Left lung (tissue), 10 donors: Measurements from ENCODE around the gene MRPL40. TPM values are rescaled to one million over a fixed set of nuclear protein-coding genes. Genes with fewer than 3 reads are reported as not detected.

Source experiments
- ATAC-seq: fragments of 200-7000 bp; cut with Tn5 transposase; one replicate; pipeline ENCODE4 v1.9.1; 2020; ENCODE audit warnings: moderate library complexity
- DNase-seq, 4 donors: peaks; one replicate each; pipeline ENCODE4 v3.0.0-alpha.2; 2013 to 2020
- H3K27ac ChIP-seq, 2 donors: fragments of 200-600 bp; sonication (generic) in 1 of 2; one replicate each; pipeline versions ENCODE4 v1.5.0 to v1.8.0; 2020 to 2021
- H3K27me3 ChIP-seq, 2 donors: fragments of 200-600 bp; sonication (generic) in 1 of 2; one replicate each; pipeline versions ENCODE4 v1.5.0 to v1.8.0; 2020 to 2021
- H3K36me3 ChIP-seq, 2 donors: fragments of 200-600 bp; sonication (generic) in 1 of 2; one replicate each; pipeline versions ENCODE4 v1.5.0 to v1.8.0; 2020 to 2021
- H3K4me1 ChIP-seq, 2 donors: fragments of 200-600 bp; one replicate each; pipeline ENCODE4 v1.8.0; 2021
- H3K4me3 ChIP-seq, 2 donors: fragments of 200-600 bp; sonication (generic) in 1 of 2; one replicate each; pipeline versions ENCODE4 v1.5.0 to v1.8.0; 2020 to 2021; ENCODE audit warnings: mild to moderate bottlenecking in 1 of 2
- H3K9me3 ChIP-seq, 2 donors: fragments of 200-600 bp; sonication (generic) in 1 of 2; one replicate each; pipeline versions ENCODE4 v1.5.0 to v1.8.0; 2020 to 2021
- intact Hi-C, 2 donors: fragments of 100-400 bp; cut with DNase I; formaldehyde crosslinking; loops; one replicate each; pipeline versions ENCODE4 v1.11.2 to v1.14.2; 2022
- polyA plus RNA-seq, 6 donors: library from polyadenylated mRNA; unstranded; fragments of 120-200 nt; gene quantifications; one replicate each; pipeline ENCODE4 v1.2.1, GENCODE V29; 2013; ENCODE audit not compliant: insufficient read length in 6 of 6
- total RNA-seq, 2 donors: library from RNA; stranded (reverse); fragmentation: NEBNext Ultra II Directional; extraction: Animal tissue kit (Norgen Biotek cat#: 25700); gene quantifications; one replicate each; pipeline ENCODE4 v1.2.1, GENCODE V29; 2021
- TF ChIP-seq, protein P1 (sequence below), 2 donors: fragments of 200-600 bp; sonication (generic) in 1 of 2; IDR thresholded peaks; one replicate each; pipeline versions ENCODE4 v1.5.0 to v1.8.0; 2021; ENCODE audit warnings: antibody characterized with exemption in 2 of 2
- donor health status: DM: no; HTN: yes; CAD: no.
- donor health status: DM: no; HTN: no; CAD: no.

The MRPL40 gene
- total and polyA plus RNA-seq, 8 donors = 21.9 to 42.6 (median 38.5) TPM

- peaks cover 0 to 46% of the 10 kb centered on the region in 2 donors for H3K36me3 ChIP-seq
- peaks cover 7 to 35% of the 10 kb centered on the region in 2 donors for H3K4me1 ChIP-seq
- no peak for DNase-seq
- H3K9me3 ChIP-seq = no peaks in the 10 kb centered on the region
- TF ChIP-seq, protein P1, sequence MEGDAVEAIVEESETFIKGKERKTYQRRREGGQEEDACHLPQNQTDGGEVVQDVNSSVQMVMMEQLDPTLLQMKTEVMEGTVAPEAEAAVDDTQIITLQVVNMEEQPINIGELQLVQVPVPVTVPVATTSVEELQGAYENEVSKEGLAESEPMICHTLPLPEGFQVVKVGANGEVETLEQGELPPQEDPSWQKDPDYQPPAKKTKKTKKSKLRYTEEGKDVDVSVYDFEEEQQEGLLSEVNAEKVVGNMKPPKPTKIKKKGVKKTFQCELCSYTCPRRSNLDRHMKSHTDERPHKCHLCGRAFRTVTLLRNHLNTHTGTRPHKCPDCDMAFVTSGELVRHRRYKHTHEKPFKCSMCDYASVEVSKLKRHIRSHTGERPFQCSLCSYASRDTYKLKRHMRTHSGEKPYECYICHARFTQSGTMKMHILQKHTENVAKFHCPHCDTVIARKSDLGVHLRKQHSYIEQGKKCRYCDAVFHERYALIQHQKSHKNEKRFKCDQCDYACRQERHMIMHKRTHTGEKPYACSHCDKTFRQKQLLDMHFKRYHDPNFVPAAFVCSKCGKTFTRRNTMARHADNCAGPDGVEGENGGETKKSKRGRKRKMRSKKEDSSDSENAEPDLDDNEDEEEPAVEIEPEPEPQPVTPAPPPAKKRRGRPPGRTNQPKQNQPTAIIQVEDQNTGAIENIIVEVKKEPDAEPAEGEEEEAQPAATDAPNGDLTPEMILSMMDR (IDR thresholded peaks at IDR 0.05) = no peak
- ATAC-seq = peak; percentile 22
- H3K27me3 ChIP-seq = no peaks in the 10 kb centered on the region
- intact Hi-C loops = no loop called here
- peak overlapping the region; percentile 71 to 76 for H3K4me3 ChIP-seq
- H3K27ac ChIP-seq = peak overlapping the region; percentile 83 to 92
These were observed 14.4 kb downstream of the MRPL40 start for GRCh38 chr22:19446603-19447329.

DNA sequence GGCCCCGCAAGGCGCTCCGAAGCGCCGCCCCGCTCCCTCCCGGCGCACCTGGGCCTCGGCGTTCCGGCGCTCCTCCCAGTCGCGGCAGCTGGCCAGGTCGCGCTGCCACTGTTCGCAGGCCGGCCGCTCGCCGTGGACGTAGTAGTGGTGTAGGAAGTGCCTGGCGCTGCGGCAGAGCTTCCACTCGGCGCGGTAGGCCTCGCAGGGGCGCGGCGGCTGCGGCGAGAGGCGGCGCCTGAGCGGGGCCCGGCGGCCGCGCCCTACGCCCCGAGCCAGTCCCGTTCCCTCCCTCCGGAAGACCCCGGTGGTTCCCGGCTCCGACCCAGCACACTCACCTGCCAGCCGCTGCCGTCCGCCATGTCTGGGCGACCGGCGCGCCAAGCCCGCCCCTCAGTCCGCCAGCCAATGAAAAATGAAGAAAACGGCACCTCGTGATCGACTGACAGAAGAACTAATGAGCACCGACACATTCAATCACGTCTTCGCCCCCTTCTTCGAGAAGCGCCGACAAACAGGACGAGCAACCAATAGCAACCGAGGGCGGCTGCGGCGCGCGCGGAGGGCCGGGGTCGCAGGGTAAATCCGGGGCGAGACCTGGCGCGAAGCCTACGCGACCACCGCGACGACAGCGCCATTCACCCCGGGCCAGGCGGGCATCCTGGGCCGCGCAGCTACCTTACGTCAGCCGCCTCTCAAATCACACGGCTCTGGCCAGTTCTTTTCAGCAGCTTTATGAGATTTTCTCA, 15.2 kb downstream of the MRPL40 start, which contains the start of gene C22orf39:
Gene C22orf39, minus strand, starts transcription at position 382 of the 746 bp plus-strand sequence. Its CDS starts 23 bp downstream, at position 359.
- TF ChIP-seq, protein P1 (IDR thresholded peaks at IDR 0.05) = no peak
- intact Hi-C loops = no loop called here
- Histone ChIP-seq H3K4me1 (peaks cover 7 to 35% of the 10 kb centered on the region in 2 donors), H3K4me3 (peak within 1 kb of the TSS; percentile 71 to 76), H3K9me3 (no peaks in the 10 kb centered on the region), H3K27me3 (no peaks in the 10 kb centered on the region), H3K27ac (peak within 1 kb of the TSS; percentile 83 to 92), H3K36me3 (peaks cover 0 to 46% of the 10 kb centered on the region in 2 donors)
- peak; percentile 86 to 95 (median 92) for DNase-seq
- peak; percentile 96 for ATAC-seq

DNA sequence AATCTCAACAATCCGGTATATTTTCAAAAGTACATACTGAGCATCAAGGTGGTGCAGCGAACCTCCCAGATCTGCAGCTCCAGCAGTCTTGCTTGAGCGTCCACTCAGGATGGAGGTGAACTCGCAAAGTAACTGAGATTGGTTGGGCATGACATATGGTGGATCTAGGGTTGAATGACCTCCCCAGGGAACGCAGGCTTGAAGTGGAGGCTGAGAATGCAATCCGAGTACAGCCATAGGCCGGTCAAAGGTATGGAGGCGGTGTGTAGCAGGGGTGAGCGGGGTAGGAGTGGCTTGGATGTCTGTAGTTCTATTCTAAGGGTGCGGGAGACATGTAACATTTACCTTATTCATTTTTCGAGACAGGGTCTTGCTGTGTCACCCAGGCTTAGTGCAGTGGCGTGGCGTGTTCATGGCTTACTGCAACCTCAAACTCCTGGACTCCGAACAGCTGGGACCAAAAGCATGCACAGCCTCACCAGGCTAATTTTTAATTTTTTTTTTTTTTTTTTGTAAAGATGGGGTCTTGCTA, 15.8 kb downstream of the MRPL40 start:
- H3K36me3 ChIP-seq = peaks cover 0 to 47% of the 10 kb centered on the region in 2 donors
- H3K9me3 ChIP-seq = no peaks in the 10 kb centered on the region
- H3K27me3 ChIP-seq = no peaks in the 10 kb centered on the region
- intact Hi-C loops = no loop called here
- peak; percentile 66 for ATAC-seq
- TF ChIP-seq, protein P1 (IDR thresholded peaks at IDR 0.05) = no peak
- peaks cover 7 to 35% of the 10 kb centered on the region in 2 donors for H3K4me1 ChIP-seq
- DNase-seq = peak in 1 of 4 donors; percentile 54
- peak overlapping the region; percentile 83 to 92 for H3K27ac ChIP-seq
- H3K4me3 ChIP-seq = peak overlapping the region; percentile 71 to 76

GRCh38 chr22:19448739-19449421, 16.5 kb downstream of the MRPL40 start:
- no peaks in the 10 kb centered on the region for H3K27me3 ChIP-seq
- TF ChIP-seq, protein P1 (IDR thresholded peaks at IDR 0.05) = no peak
- no peaks in the 10 kb centered on the region for H3K9me3 ChIP-seq
- ATAC-seq = no peak
- no peak overlapping the region for H3K27ac ChIP-seq
- no peak for DNase-seq
- H3K4me3 ChIP-seq = peak overlapping the region in 1 of 2 donors; percentile 71
- peaks cover 7 to 35% of the 10 kb centered on the region in 2 donors for H3K4me1 ChIP-seq
- intact Hi-C loops = no loop called here
- peaks cover 0 to 47% of the 10 kb centered on the region in 2 donors for H3K36me3 ChIP-seq
